Thyroid gland (tissue), 4 donors: ENCODE measurements around the gene WRAP73.

Source experiments
- CTCF ChIP-seq, 6 experiments: fragments of 200-600 bp in 3 of 6; fragments of 450-650 bp in 3 of 6; sonication (generic) in 3 of 6; IDR thresholded peaks; one replicate each; pipeline ENCODE4 v1.5.1; 2016 to 2019; ENCODE audit warnings: antibody characterized with exemption in 6 of 6, mild to moderate bottlenecking in 2 of 6, inconsistent platforms in 1 of 6, moderate library complexity in 1 of 6
- POLR2A ChIP-seq, 2 donors: fragments of 450-650 bp; IDR thresholded peaks; one replicate each; pipeline ENCODE4 v1.6.1; 2017; ENCODE audit warnings: antibody characterized with exemption in 2 of 2, mild to moderate bottlenecking in 2 of 2, moderate library complexity in 1 of 2

GRCh38 chr1:3590139-3590763 lies 59.7 kb downstream of the WRAP73 start:
- TF ChIP-seq CTCF (IDR thresholded peaks at IDR 0.05) (no peak), POLR2A (IDR thresholded peaks at IDR 0.05) (no peak)
